Measurements from ENCODE around the gene UBR3. TPM values are rescaled to one million over a fixed set of nuclear protein-coding genes. Genes with fewer than 3 reads are reported as not detected.
"Not testable (repeated sequence)": the region's sequence is repeated elsewhere in the genome, so short reads cannot be mapped to it uniquely, and the experiment has no call there.

The UBR3 gene
- total RNA-seq, 1 experiment from 2014 or later = 21.9 TPM

DNA sequence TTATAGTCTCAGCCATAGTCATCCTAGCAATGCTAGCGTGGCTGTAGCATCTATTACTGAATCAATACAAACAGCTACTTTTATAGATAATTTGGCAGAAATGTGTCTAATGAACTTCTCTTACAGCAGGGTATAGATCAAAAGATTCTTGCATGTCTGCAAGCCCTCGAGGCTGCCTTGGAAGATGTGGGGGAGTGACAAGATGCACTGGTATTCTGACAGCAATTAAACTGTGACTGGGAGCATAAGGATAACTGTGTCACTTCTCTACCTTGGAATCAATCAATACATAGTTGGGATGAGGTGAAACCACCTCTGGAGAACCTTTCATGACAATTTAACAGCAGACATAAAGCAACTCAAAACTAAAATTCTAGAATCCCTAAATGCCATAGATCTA is 291.4 kb downstream of the UBR3 start:
- Histone ChIP-seq H3K4me1 (ENCODE audit: insufficient read depth, low read length) (no peaks in the 10 kb centered on the region), H3K18ac (ENCODE audit: insufficient read length, low read depth, low read length) (no peak overlapping the region), H3K27ac (ENCODE audit: insufficient read length, low read depth, low read length) (no peak overlapping the region), H4K91ac (ENCODE audit: insufficient read length, low read depth, low read length) (no peak overlapping the region), H3K14ac (ENCODE audit: insufficient read depth, low read length) (no peak overlapping the region), H2AFZ (ENCODE audit: low read length) (no peak overlapping the region), H2AK5ac (ENCODE audit: insufficient read length, low read length) (no peak overlapping the region), H3K4me2 (ENCODE audit: insufficient read depth, insufficient read length, low read length) (no peak overlapping the region), H2BK15ac (ENCODE audit: low read depth, low read length) (no peak overlapping the region), H3K79me2 (ENCODE audit: insufficient read depth, low read length) (no peaks in the 10 kb centered on the region), H2BK5ac (ENCODE audit: insufficient read length, low read length) (no peak overlapping the region), H3K9ac (ENCODE audit: extremely low read depth, insufficient read length, low read length) (no peak overlapping the region), H2BK20ac (ENCODE audit: low read depth, low read length, poor library complexity, severe bottlenecking) (no peak overlapping the region), H3K4ac (ENCODE audit: low read depth, low read length) (no peak overlapping the region), H3K56ac (ENCODE audit: insufficient read length, low read depth, low read length) (no peak overlapping the region), H4K8ac (replicated peaks; ENCODE audit: insufficient read length, low read depth, low read length) (no peak overlapping the region), H3K9me3 (ENCODE audit: control insufficient read depth, low read depth, low read length) (peaks cover 10% of the 10 kb centered on the region), H2BK12ac (ENCODE audit: insufficient read length, low read depth, low read length) (no peak overlapping the region), H3T11ph (ENCODE audit: low read length) (no peak overlapping the region), H4K5ac (ENCODE audit: insufficient read length, low read depth, low read length) (no peak overlapping the region), H4K20me1 (ENCODE audit: control insufficient read depth, insufficient read depth, insufficient read length) (no peaks in the 10 kb centered on the region), H3K27me3 (ENCODE audit: insufficient read depth, low read length) (no peaks in the 10 kb centered on the region), H3K23me2 (ENCODE audit: insufficient read length, low read depth, low read length, poor library complexity, severe bottlenecking) (no peaks in the 10 kb centered on the region), H3K23ac (ENCODE audit: insufficient read length, low read depth, low read length) (no peak overlapping the region), H2BK120ac (ENCODE audit: low read depth, low read length, poor library complexity, severe bottlenecking) (no peak overlapping the region), H3K79me1 (ENCODE audit: insufficient read depth, low read depth, low read length, poor library complexity, severe bottlenecking) (no peaks in the 10 kb centered on the region)
- no CpG with 5 or more reads among the region's 2 CpGs for WGBS (ENCODE audit: extremely low coverage, insufficient read length, low lambda C conversion rate)
- peaks cover 5% of the 10 kb centered on the region; the same call in 1 of the 2 replicates for H3K27me3 Mint-ChIP-seq (ENCODE audit: low read depth)
- peaks cover 33 to 56% (median 36%) of the 10 kb centered on the region in 3 experiments for H3K36me3 Mint-ChIP-seq (ENCODE audit: insufficient read depth in 1 of 3, low read depth in 3 of 3)
- H3K27ac Mint-ChIP-seq = no peak overlapping the region
- peaks cover under 1 to 6% of the 10 kb centered on the region in 2 experiments; a peak in 2 of 4 replicates for H3K4me1 Mint-ChIP-seq
- no peak overlapping the region for H3K4me3 Mint-ChIP-seq
- DNase-seq = no peak
- H3K9me3 Mint-ChIP-seq = peaks cover 49 to 51% of the 10 kb centered on the region in 2 experiments
- TF ChIP-seq, protein P1, sequence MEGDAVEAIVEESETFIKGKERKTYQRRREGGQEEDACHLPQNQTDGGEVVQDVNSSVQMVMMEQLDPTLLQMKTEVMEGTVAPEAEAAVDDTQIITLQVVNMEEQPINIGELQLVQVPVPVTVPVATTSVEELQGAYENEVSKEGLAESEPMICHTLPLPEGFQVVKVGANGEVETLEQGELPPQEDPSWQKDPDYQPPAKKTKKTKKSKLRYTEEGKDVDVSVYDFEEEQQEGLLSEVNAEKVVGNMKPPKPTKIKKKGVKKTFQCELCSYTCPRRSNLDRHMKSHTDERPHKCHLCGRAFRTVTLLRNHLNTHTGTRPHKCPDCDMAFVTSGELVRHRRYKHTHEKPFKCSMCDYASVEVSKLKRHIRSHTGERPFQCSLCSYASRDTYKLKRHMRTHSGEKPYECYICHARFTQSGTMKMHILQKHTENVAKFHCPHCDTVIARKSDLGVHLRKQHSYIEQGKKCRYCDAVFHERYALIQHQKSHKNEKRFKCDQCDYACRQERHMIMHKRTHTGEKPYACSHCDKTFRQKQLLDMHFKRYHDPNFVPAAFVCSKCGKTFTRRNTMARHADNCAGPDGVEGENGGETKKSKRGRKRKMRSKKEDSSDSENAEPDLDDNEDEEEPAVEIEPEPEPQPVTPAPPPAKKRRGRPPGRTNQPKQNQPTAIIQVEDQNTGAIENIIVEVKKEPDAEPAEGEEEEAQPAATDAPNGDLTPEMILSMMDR (conservative IDR thresholded peaks at IDR 0.05) = no peak

DNA sequence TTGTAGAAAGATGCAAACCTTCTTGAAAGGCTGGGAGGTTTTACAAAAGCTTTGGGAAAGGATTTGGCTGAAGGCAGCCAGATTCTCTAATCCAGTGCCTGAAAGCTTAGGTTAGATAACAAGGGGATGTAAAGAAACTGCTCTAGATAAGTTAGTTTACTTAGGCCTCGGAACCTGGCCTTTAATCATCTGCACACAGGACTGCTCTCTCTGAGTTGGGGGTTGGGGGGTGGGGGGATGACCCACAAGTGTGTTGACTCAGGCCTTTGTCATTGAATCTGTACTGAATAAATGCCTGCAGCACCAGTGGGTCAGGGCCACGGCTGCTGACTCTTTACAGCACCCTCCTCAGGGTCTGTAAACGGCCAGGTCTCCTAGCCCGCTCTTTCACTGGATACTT is 292.1 kb downstream of the UBR3 start:
- WGBS (ENCODE audit: extremely low coverage, insufficient read length, low lambda C conversion rate) = no CpG with 5 or more reads among the region's 4 CpGs
- not testable (repeated sequence) for H3T11ph ChIP-seq (ENCODE audit: low read length); H3K4ac ChIP-seq (ENCODE audit: low read depth, low read length); H2BK5ac ChIP-seq (ENCODE audit: insufficient read length, low read length); H3K14ac ChIP-seq (ENCODE audit: insufficient read depth, low read length); H3K4me3 Mint-ChIP-seq; H3K9ac ChIP-seq (ENCODE audit: extremely low read depth, insufficient read length, low read length); H3K4me1 ChIP-seq (ENCODE audit: insufficient read depth, low read length); H2AK5ac ChIP-seq (ENCODE audit: insufficient read length, low read length); H3K56ac ChIP-seq (ENCODE audit: insufficient read length, low read depth, low read length); H3K79me1 ChIP-seq (ENCODE audit: insufficient read depth, low read depth, low read length, poor library complexity, severe bottlenecking); H3K4me2 ChIP-seq (ENCODE audit: insufficient read depth, insufficient read length, low read length); H3K9me3 ChIP-seq (ENCODE audit: control insufficient read depth, low read depth, low read length); H4K5ac ChIP-seq (ENCODE audit: insufficient read length, low read depth, low read length); H3K27ac ChIP-seq (ENCODE audit: insufficient read length, low read depth, low read length); H4K20me1 ChIP-seq (ENCODE audit: control insufficient read depth, insufficient read depth, insufficient read length); H3K27me3 Mint-ChIP-seq (ENCODE audit: low read depth); H3K27me3 ChIP-seq (ENCODE audit: insufficient read depth, low read length); H3K79me2 ChIP-seq (ENCODE audit: insufficient read depth, low read length); H3K27ac Mint-ChIP-seq; H3K4me1 Mint-ChIP-seq; H2AFZ ChIP-seq (ENCODE audit: low read length); H4K8ac ChIP-seq (replicated peaks; ENCODE audit: insufficient read length, low read depth, low read length); H3K23me2 ChIP-seq (ENCODE audit: insufficient read length, low read depth, low read length, poor library complexity, severe bottlenecking); H3K18ac ChIP-seq (ENCODE audit: insufficient read length, low read depth, low read length); DNase-seq; H4K91ac ChIP-seq (ENCODE audit: insufficient read length, low read depth, low read length); H2BK120ac ChIP-seq (ENCODE audit: low read depth, low read length, poor library complexity, severe bottlenecking); H3K23ac ChIP-seq (ENCODE audit: insufficient read length, low read depth, low read length); H2BK15ac ChIP-seq (ENCODE audit: low read depth, low read length); H2BK20ac ChIP-seq (ENCODE audit: low read depth, low read length, poor library complexity, severe bottlenecking); H2BK12ac ChIP-seq (ENCODE audit: insufficient read length, low read depth, low read length)
- H3K36me3 Mint-ChIP-seq (ENCODE audit: insufficient read depth in 1 of 3, low read depth in 3 of 3) = peaks cover 30 to 51% (median 30%) of the 10 kb centered on the region in 3 experiments
- peaks cover 44% of the 10 kb centered on the region in 2 experiments for H3K9me3 Mint-ChIP-seq

Measured in H9 (cell line).